Neural cell (in vitro differentiated cells): Measurements from ENCODE around the gene HTR5A.

ENCODE experiments used
- CTCF ChIP-seq: fragments of 450-650 bp; IDR thresholded peaks from 2 replicates; pipeline ENCODE4 v1.5.1; 2014; ENCODE audit warnings: antibody characterized with exemption, mild to moderate bottlenecking, moderate library complexity; ENCODE audit not compliant: poor library complexity, severe bottlenecking
- REST ChIP-seq: IDR thresholded peaks from 2 replicates; pipeline ENCODE4 v1.6.1; 2012; ENCODE audit warnings: borderline replicate concordance

- no peak for TF ChIP-seq CTCF
- no peak for TF ChIP-seq REST
Measured at GRCh38 chr7:155051355-155051754, 18.8 kb upstream of the HTR5A start.
